OCI-M2 (cell line): ENCODE data around the gene MRM2.

Source experiments
- DNase-seq: peaks from one replicate; lab custom pipeline; 2025; ENCODE audit not compliant: unreplicated experiment; lab: John Stamatoyannopoulos, UW

The MRM2 gene

GRCh38 chr7:2209146-2209960 is 32.7 kb downstream of the MRM2 start:
- no peak for DNase-seq

GRCh38 chr7:2208712-2209111 is 33.3 kb downstream of the MRM2 start:
- DNase-seq, result no peak

- no peak for DNase-seq
Observed at GRCh38 chr7:2205036-2205780, 36.8 kb downstream of the MRM2 start.

- no peak for DNase-seq
Observed at GRCh38 chr7:2204446-2204845, 37.6 kb downstream of the MRM2 start.

- DNase-seq, result no peak
Observed at GRCh38 chr7:2203766-2204300, 38.2 kb downstream of the MRM2 start.

GRCh38 chr7:2202901-2203765 is 38.9 kb downstream of the MRM2 start:
- no peak for DNase-seq

- no peak for DNase-seq
Observed at GRCh38 chr7:2202361-2202761, 39.6 kb downstream of the MRM2 start.

- no peak for DNase-seq
Observed at GRCh38 chr7:2201686-2202360, 40.2 kb downstream of the MRM2 start.

GRCh38 chr7:2201128-2201527 is 40.9 kb downstream of the MRM2 start:
- no peak for DNase-seq

GRCh38 chr7:2200584-2200980 is 41.4 kb downstream of the MRM2 start:
- DNase-seq, result no peak

GRCh38 chr7:2199956-2200583 is 41.9 kb downstream of the MRM2 start:
- DNase-seq, result no peak

GRCh38 chr7:2199528-2199927 is 42.5 kb downstream of the MRM2 start:
- no peak for DNase-seq

- DNase-seq, result no peak
Observed at GRCh38 chr7:2198760-2199159, 43.2 kb downstream of the MRM2 start.

GRCh38 chr7:2198206-2198605 is 43.8 kb downstream of the MRM2 start:
- no peak for DNase-seq

GRCh38 chr7:2197436-2198155 is 44.4 kb downstream of the MRM2 start:
- DNase-seq, result no peak

- no peak for DNase-seq
Observed at GRCh38 chr7:2196381-2197378, 45.3 kb downstream of the MRM2 start.

GRCh38 chr7:2195400-2196246 is 46.4 kb downstream of the MRM2 start:
- no peak for DNase-seq
